Lower leg skin (tissue), 4 donors: ENCODE measurements around the gene SMARCC2. TPM values are rescaled to one million over a fixed set of nuclear protein-coding genes. Genes with fewer than 3 reads are reported as not detected.

Source experiments
- DNase-seq, 2 donors: peaks; one replicate each; pipeline ENCODE4 v3.0.0-alpha.2; 2019; ENCODE audit warnings: low spot score in 2 of 2
- H3K4me3 ChIP-seq: fragments of 200-600 bp; sonication (generic); 2 replicates; pipeline ENCODE4 v1.5.1; 2017; ENCODE audit warnings: mild to moderate bottlenecking, low read depth; ENCODE audit not compliant: poor library complexity, severe bottlenecking
- CTCF ChIP-seq, 3 donors: fragments of 450-650 bp; IDR thresholded peaks; one replicate each; pipeline ENCODE4 v1.5.1; 2016; ENCODE audit warnings: antibody characterized with exemption in 3 of 3, mild to moderate bottlenecking in 3 of 3, moderate library complexity in 2 of 3
- POLR2A ChIP-seq, 2 donors: fragments of 450-650 bp; IDR thresholded peaks; one replicate each; pipeline ENCODE4 v1.6.1; 2016 to 2017; ENCODE audit warnings: antibody characterized with exemption in 2 of 2, mild to moderate bottlenecking in 1 of 2, moderate library complexity in 1 of 2
- WGBS, 2 donors: methylation state at CpG; one replicate each; pipeline ENCODE4 v1.1.5; 2018; 5-methylcytosine and 5-hydroxymethylcytosine counted together
- intact Hi-C: fragments of 100-400 bp; cut with DNase I; formaldehyde crosslinking; loops from one replicate; pipeline ENCODE4 v1.15.0; 2023; ENCODE audit warnings: low total_unique reads
- total RNA-seq, 4 donors: library from RNA; depleted of rRNA; stranded (reverse); fragments of >200 nt; gene quantifications; one replicate each; pipeline ENCODE4 v1.1.0, GENCODE V29; 2016

The SMARCC2 gene
- total RNA-seq, 4 donors from 2014 or later, result 55.3 to 90.5 (median 63.5) TPM

DNA sequence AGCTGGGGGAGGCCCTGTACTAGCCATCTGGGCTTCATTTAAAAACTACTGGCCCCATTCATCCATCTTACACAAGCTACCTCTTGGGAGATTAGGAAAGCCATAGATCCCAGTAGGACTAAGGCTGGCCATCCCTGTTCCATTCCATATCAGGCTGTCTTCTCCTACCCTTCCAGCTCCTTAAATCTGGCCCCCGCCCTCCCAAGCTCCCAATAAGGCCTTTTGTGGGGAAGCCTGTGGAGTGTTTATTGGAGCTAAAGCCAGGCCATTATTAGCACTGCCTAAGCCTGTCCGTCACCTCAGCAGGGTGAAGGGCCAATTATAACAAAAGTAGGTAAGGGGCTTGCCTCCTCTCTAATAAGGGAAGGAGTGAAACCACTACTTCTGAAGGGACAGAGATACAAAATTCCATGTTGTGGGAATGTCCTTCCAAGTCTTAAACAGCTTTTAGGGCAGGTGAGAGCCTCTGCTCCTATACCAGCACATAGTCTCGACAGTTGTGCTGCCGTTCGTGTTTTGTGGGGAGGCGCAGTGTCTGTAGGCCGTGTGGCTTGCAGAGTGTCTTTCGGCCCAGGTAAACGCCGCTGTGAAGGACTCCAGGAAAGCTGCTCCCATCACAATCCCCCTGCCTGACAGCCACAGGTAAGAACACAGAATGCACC lies 27.5 kb downstream of the SMARCC2 start:
- intact Hi-C loops, result no loop called here
- DNase-seq, result no peak
- H3K4me3 ChIP-seq, result no peak overlapping the region
- 73 to 79% methylated on average over 10 of the region's 10 CpGs for WGBS, 2 donors
- no peak for TF ChIP-seq CTCF (IDR thresholded peaks at IDR 0.05)
- no peak for TF ChIP-seq POLR2A (IDR thresholded peaks at IDR 0.05)

DNA sequence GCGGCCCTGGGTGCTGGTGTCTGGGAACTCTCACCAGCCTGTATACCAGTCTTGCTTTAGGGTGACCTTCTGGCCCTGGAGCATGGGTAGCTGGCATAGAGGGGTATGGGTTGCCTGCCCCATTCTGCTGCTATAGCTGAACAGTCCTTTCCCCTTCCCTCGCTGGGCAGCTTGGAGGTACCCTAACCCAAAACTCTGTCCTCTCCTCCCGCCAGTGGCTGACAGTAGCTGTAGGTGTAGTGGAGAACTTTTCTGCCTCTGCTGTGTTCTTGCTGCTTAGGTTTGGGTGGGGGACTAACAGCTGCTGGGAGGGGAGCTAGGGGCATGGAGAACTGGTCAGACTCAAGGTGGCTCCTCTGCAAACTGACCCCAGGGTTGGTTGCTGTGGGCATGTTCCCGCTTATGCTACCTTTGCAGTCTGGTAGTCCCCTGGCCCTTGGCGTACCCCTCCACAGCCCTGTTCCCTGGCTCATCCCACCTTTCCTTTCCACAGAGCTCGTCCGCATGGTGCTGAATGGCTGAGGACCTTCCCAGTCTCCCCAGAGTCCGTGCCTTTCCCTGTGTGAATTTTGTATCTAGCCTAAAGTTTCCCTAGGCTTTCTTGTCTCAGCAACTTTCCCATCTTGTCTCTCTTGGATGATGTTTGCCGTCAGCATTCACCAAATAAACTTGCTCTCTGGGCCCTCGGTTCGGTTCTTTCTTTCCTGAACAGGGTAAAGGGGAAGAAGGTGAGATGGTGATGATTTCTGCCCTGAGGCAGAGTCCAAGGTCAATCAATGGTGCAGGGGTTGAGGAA lies 28.2 kb downstream of the SMARCC2 start:
- intact Hi-C loops, result no loop called here
- no peak for TF ChIP-seq CTCF (IDR thresholded peaks at IDR 0.05)
- no peak for TF ChIP-seq POLR2A (IDR thresholded peaks at IDR 0.05)
- WGBS, 2 donors, result 74 to 78% methylated on average over 11 of the region's 11 CpGs
- no peak for DNase-seq
- H3K4me3 ChIP-seq, result no peak overlapping the region

DNA sequence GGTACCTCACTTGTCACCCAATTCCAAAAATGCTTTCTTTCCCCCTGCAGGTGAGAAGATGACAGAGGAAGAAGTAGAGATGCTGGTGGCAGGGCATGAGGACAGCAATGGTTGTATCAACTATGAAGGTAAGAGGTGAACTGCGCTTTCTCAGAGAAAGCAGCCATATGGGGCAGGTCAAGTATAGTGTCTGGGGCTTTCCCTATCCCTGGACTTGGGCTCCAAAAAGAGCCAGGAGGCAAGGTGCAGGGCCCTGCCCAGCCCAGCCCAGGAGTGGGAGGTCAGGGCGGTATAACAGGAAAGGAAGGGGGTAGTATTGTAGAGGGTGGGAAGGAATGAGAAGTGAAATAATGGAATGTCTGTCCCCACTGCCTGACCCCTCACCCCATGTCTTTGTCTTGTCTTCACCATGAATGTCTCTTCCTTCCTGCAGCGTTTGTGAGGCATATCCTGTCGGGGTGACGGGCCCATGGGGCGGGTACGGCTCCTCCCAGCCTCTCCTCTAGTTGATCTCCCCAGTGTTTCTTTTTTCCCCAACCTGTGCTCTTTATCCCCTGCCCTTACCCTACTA lies 29.0 kb downstream of the SMARCC2 start:
- no peak for DNase-seq
- intact Hi-C loops, result no loop called here
- WGBS, 2 donors, result 24 to 33% methylated on average over 7 of the region's 7 CpGs
- no peak for TF ChIP-seq CTCF (IDR thresholded peaks at IDR 0.05)
- TF ChIP-seq POLR2A (IDR thresholded peaks at IDR 0.05), result no peak
- H3K4me3 ChIP-seq, result peak overlapping the region; percentile 80

GRCh38 chr12:56159482-56160192 lies 29.6 kb downstream of the SMARCC2 start:
- TF ChIP-seq POLR2A (IDR thresholded peaks at IDR 0.05) (no peak), CTCF (IDR thresholded peaks at IDR 0.05) (no peak)
- 19 to 24% methylated on average over 8 of the region's 8 CpGs for WGBS, 2 donors
- intact Hi-C loops, result loop anchor here (2.0 kb wide), 1 partner anchor 31 kb away; the partner anchor contains the start of gene ESYT1
- peak overlapping the region; percentile 80 for H3K4me3 ChIP-seq
- no peak for DNase-seq

GRCh38 chr12:56158926-56159461 lies 30.3 kb downstream of the SMARCC2 start:
- intact Hi-C loops, result loop anchor here (2.0 kb wide), 1 partner anchor 30 kb away; the partner anchor contains the start of gene ESYT1
- WGBS, 2 donors, result 0% methylated on average over 6 of the region's 6 CpGs
- peak; percentile 88 to 97 for DNase-seq
- TF ChIP-seq POLR2A (IDR thresholded peaks at IDR 0.05) (no peak), CTCF (IDR thresholded peaks at IDR 0.05) (no peak)
- H3K4me3 ChIP-seq, result peak overlapping the region; percentile 80
